A549 (cell line): ENCODE data around the gene OVOL3.
"Not testable (repeated sequence)": the region's sequence is repeated elsewhere in the genome, so short reads cannot be mapped to it uniquely, and the experiment has no call there.

Experiments used
- CBX8 ChIP-seq: fragments of 200-600 bp; sonication (generic); IDR thresholded peaks from 2 replicates; pipeline ENCODE4 v1.6.1; 2016
- JUN ChIP-seq, 2 experiments: fragments of >200 bp; sonication (Bioruptor Twin); formaldehyde crosslinking; IDR thresholded peaks; 2 replicates in 1 of 2; 3 replicates in 1 of 2; pipeline ENCODE4 v1.6.1; 2016 to 2017
- JUNB ChIP-seq: fragments of >200 bp; sonication (Bioruptor Twin); formaldehyde crosslinking; IDR thresholded peaks from 2 replicates; pipeline ENCODE4 v1.6.1; 2016
- KDM1A ChIP-seq: fragments of 200-600 bp; sonication (generic); IDR thresholded peaks from 2 replicates; pipeline ENCODE4 v1.6.1; 2016; ENCODE audit warnings: low read depth, mild to moderate bottlenecking
- MAX ChIP-seq: IDR thresholded peaks from 2 replicates; pipeline ENCODE4 v1.6.1; 2012
- NFE2L2 ChIP-seq: fragments of 150-350 bp; conservative IDR thresholded peaks from 2 replicates; pipeline ENCODE4 v1.6.1; 2014; ENCODE audit warnings: low read length
- NPAS2 ChIP-seq: fragments of 250-450 bp; sonication (Bioruptor Pico); IDR thresholded peaks from 2 replicates; pipeline ENCODE4 v1.8.0; 2022; ENCODE audit warnings: mild to moderate bottlenecking, moderate library complexity, borderline replicate concordance
- NR3C1 ChIP-seq: fragments of >200 bp; sonication (Bioruptor Twin); formaldehyde crosslinking; IDR thresholded peaks from 3 replicates; pipeline ENCODE4 v1.6.1; 2017
- POLR2A ChIP-seq: IDR thresholded peaks from 2 replicates; pipeline ENCODE4 v1.6.1; 2012; ENCODE audit warnings: mild to moderate bottlenecking, low read length
- RCOR1 ChIP-seq: fragments of 150-350 bp; IDR thresholded peaks from 2 replicates; pipeline ENCODE4 v1.6.1; 2014; ENCODE audit warnings: antibody characterized with exemption, low read length, low read depth
- ZC3H11A ChIP-seq: fragments of 450-650 bp; IDR thresholded peaks from 2 replicates; pipeline ENCODE4 v1.6.1; 2014; ENCODE audit warnings: antibody characterized with exemption, mild to moderate bottlenecking
- TF ChIP-seq, protein P1 (sequence below): fragments of >200 bp; sonication (Bioruptor Twin); formaldehyde crosslinking; IDR thresholded peaks from 3 replicates; pipeline ENCODE4 v1.5.1; 2016
- TF ChIP-seq, protein P2 (sequence below): fragments of 450-650 bp; IDR thresholded peaks from 2 replicates; pipeline ENCODE4 v1.6.1; 2014; ENCODE audit warnings: antibody characterized with exemption

DNA sequence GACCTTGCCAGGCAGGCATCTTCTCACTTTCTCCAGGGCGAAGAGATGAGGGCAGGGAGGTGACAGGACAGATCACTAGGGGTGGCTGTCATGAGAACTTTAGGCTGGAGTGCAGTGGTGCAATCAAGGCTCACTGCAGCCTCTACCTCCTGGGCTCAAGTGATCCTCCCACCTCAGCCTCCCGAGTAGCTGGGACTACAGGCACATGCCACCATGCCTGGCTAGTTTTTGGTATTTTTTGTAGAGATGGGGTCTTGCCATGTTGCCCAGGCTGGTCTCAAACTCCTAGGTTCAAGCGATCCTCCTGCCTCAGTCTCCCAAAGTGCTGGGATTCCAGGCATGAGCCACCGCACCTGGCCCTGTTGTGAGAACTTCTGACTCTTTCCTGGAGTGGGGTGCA lies 23.9 kb downstream of the OVOL3 start:
- TF ChIP-seq, protein P1, sequence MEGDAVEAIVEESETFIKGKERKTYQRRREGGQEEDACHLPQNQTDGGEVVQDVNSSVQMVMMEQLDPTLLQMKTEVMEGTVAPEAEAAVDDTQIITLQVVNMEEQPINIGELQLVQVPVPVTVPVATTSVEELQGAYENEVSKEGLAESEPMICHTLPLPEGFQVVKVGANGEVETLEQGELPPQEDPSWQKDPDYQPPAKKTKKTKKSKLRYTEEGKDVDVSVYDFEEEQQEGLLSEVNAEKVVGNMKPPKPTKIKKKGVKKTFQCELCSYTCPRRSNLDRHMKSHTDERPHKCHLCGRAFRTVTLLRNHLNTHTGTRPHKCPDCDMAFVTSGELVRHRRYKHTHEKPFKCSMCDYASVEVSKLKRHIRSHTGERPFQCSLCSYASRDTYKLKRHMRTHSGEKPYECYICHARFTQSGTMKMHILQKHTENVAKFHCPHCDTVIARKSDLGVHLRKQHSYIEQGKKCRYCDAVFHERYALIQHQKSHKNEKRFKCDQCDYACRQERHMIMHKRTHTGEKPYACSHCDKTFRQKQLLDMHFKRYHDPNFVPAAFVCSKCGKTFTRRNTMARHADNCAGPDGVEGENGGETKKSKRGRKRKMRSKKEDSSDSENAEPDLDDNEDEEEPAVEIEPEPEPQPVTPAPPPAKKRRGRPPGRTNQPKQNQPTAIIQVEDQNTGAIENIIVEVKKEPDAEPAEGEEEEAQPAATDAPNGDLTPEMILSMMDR, result not testable (repeated sequence)
- not testable (repeated sequence) for TF ChIP-seq ZC3H11A; NFE2L2; JUNB; JUN (IDR thresholded peaks at IDR 0.05); KDM1A; CBX8; POLR2A; RCOR1; NR3C1; NPAS2; MAX
- TF ChIP-seq, protein P2, sequence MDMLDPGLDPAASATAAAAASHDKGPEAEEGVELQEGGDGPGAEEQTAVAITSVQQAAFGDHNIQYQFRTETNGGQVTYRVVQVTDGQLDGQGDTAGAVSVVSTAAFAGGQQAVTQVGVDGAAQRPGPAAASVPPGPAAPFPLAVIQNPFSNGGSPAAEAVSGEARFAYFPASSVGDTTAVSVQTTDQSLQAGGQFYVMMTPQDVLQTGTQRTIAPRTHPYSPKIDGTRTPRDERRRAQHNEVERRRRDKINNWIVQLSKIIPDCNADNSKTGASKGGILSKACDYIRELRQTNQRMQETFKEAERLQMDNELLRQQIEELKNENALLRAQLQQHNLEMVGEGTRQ, result not testable (repeated sequence)
